HTR-8/SVneo (cell line): Measurements from ENCODE around the gene SYNE2.

ENCODE experiments used
- DNase-seq: peaks from one replicate; pipeline ENCODE4 v3.0.0; 2011; ENCODE audit warnings: low spot score, mixed read lengths; ENCODE audit not compliant: insufficient read length
- FAIRE-seq: peaks from 2 replicates; lab custom pipeline; 2011; peaks lifted over from hg19 to GRCh38; lab: Jason Lieb, UNC

Gene SYNE2

GRCh38 chr14:64061115-64061514, 208.3 kb downstream of the SYNE2 start:
- DNase-seq (no peak), FAIRE-seq (no peak)

- FAIRE-seq (no peak), DNase-seq (no peak)
These were observed 208.9 kb downstream of the SYNE2 start for GRCh38 chr14:64061706-64062105.

GRCh38 chr14:64062381-64063115, 209.7 kb downstream of the SYNE2 start:
- FAIRE-seq (peak; percentile 42), DNase-seq (no peak)

- FAIRE-seq (no peak), DNase-seq (no peak)
These were observed 211.6 kb downstream of the SYNE2 start for GRCh38 chr14:64064447-64064846.

- peak; percentile 96 for FAIRE-seq
- DNase-seq, result no peak
These were observed 217.0 kb downstream of the SYNE2 start for GRCh38 chr14:64069634-64070359.

GRCh38 chr14:64074961-64075612, 222.3 kb downstream of the SYNE2 start:
- FAIRE-seq (no peak), DNase-seq (peak; percentile 75)

- DNase-seq, result no peak
- FAIRE-seq, result peak; percentile 92
These were observed 222.8 kb downstream of the SYNE2 start for GRCh38 chr14:64075613-64076005.

GRCh38 chr14:64080452-64080851, 227.6 kb downstream of the SYNE2 start:
- peak; percentile 99 for FAIRE-seq

GRCh38 chr14:64081174-64081746, 228.5 kb downstream of the SYNE2 start:
- FAIRE-seq (no peak), DNase-seq (no peak)

More at GRCh38 chr14:64080452-64080851, 227.6 kb downstream of the SYNE2 start:
- DNase-seq, result no peak

- no peak for DNase-seq
- FAIRE-seq, result no peak
These were observed 230.0 kb downstream of the SYNE2 start for GRCh38 chr14:64082837-64083236.

- peak; percentile 16 for FAIRE-seq
- no peak for DNase-seq
These were observed 235.8 kb downstream of the SYNE2 start for GRCh38 chr14:64088647-64088964.

GRCh38 chr14:64089920-64090319, 237.1 kb downstream of the SYNE2 start:
- DNase-seq (no peak), FAIRE-seq (peak; percentile 95)

- DNase-seq, result no peak
- FAIRE-seq, result peak; percentile 91
These were observed 238.4 kb downstream of the SYNE2 start for GRCh38 chr14:64091217-64091616.

GRCh38 chr14:64092338-64092737, 239.5 kb downstream of the SYNE2 start:
- FAIRE-seq, result no peak
- DNase-seq, result no peak

GRCh38 chr14:64092940-64093339, 240.1 kb downstream of the SYNE2 start:
- DNase-seq, result no peak
- FAIRE-seq, result no peak

GRCh38 chr14:64095620-64096019, 242.8 kb downstream of the SYNE2 start:
- DNase-seq (no peak), FAIRE-seq (peak; percentile 95)

- no peak for FAIRE-seq
- DNase-seq, result no peak
These were observed 245.3 kb downstream of the SYNE2 start for GRCh38 chr14:64098120-64098519.

GRCh38 chr14:64107438-64107837, 254.6 kb downstream of the SYNE2 start:
- DNase-seq (no peak), FAIRE-seq (peak; percentile 97)

GRCh38 chr14:64109819-64110554, 257.2 kb downstream of the SYNE2 start:
- DNase-seq (no peak), FAIRE-seq (peak; percentile 97)

- FAIRE-seq (peak; percentile 13), DNase-seq (no peak)
These were observed 258.0 kb downstream of the SYNE2 start for GRCh38 chr14:64110802-64111201.
